Thoracic aorta (tissue), 2 donors: ENCODE data around the gene KMT2B. TPM values are rescaled to one million over a fixed set of nuclear protein-coding genes. Genes with fewer than 3 reads are reported as not detected.

Experiments
- ATAC-seq: fragments of 150-250 bp; one replicate; pipeline ENCODE4 v1.8.0; 2017; ENCODE audit warnings: low read depth; ENCODE audit not compliant: insufficient number of reproducible peaks, low FRiP score
- DNase-seq: peaks from one replicate; pipeline ENCODE4 v3.0.0-alpha.2; 2020; ENCODE audit warnings: low spot score
- H3K27ac ChIP-seq, 2 donors: fragments of 200-600 bp; sonication (generic); 1 replicate in 1 of 2; 2 replicates in 1 of 2; pipeline ENCODE4 v1.5.1; 2016; ENCODE audit warnings: mild to moderate bottlenecking in 2 of 2, moderate library complexity in 2 of 2
- H3K27me3 ChIP-seq: fragments of 200-600 bp; sonication (generic); replicated peaks from 2 replicates; pipeline ENCODE4 v1.6.0; 2016; ENCODE audit warnings: mild to moderate bottlenecking; ENCODE audit not compliant: insufficient read depth
- H3K36me3 ChIP-seq: fragments of 200-600 bp; sonication (generic); one replicate; pipeline ENCODE4 v1.5.1; 2016
- H3K4me1 ChIP-seq, 2 donors: fragments of 200-600 bp; sonication (generic); 1 replicate in 1 of 2; 2 replicates in 1 of 2; pipeline versions ENCODE4 v1.5.1 to v1.6.0; 2016; ENCODE audit warnings: low read depth in 2 of 2, mild to moderate bottlenecking in 1 of 2; ENCODE audit not compliant: control insufficient read depth in 1 of 2
- H3K4me3 ChIP-seq: fragments of 200-600 bp; sonication (generic); 2 replicates; pipeline ENCODE4 v1.5.1; 2016; ENCODE audit warnings: mild to moderate bottlenecking
- H3K9me3 ChIP-seq: fragments of 200-600 bp; sonication (generic); 2 replicates; pipeline ENCODE4 v1.5.1; 2016
- CTCF ChIP-seq: fragments of 200-600 bp; sonication (generic); IDR thresholded peaks from one replicate; pipeline ENCODE4 v1.5.1; 2019; ENCODE audit warnings: antibody characterized with exemption
- total RNA-seq, 2 donors: library from RNA; depleted of rRNA; stranded (reverse); fragments of >200 nt; gene quantifications; one replicate each; pipeline versions ENCODE4 v1.1.0 to v1.2.3, GENCODE V29; 2016

KMT2B gene
- total RNA-seq = 10 to 100 TPM; 26.4 to 31.3 TPM

GRCh38 chr19:35717665-35718344 lies at the start of gene KMT2B:
Gene KMT2B, plus strand, starts transcription at chr19:35718003. Its CDS starts 16 bp downstream, at chr19:35718019.
- Histone ChIP-seq H3K27me3 (no peaks in the 10 kb centered on the region), H3K4me3 (peak within 1 kb of the TSS; percentile 82), H3K9me3 (no peaks in the 10 kb centered on the region), H3K27ac (peak within 1 kb of the TSS; percentile 71 to 74), H3K36me3 (peaks cover 21% of the 10 kb centered on the region), H3K4me1 (peaks cover 16 to 26% of the 10 kb centered on the region in 2 donors)
- ATAC-seq (peak; percentile 58), DNase-seq (no peak)
- TF ChIP-seq CTCF = no peak

GRCh38 chr19:35669566-35669965 lies 48.2 kb upstream of the KMT2B start:
- ATAC-seq = no peak
- no peak for DNase-seq
- H3K27ac ChIP-seq = no peak overlapping the region
- no peak for TF ChIP-seq CTCF
- no peak overlapping the region for H3K4me3 ChIP-seq
- peaks cover 8% of the 10 kb centered on the region for H3K36me3 ChIP-seq
- peaks cover 3% of the 10 kb centered on the region for H3K27me3 ChIP-seq
- H3K4me1 ChIP-seq = peaks cover 0 to 4% of the 10 kb centered on the region in 2 donors
- H3K9me3 ChIP-seq = no peaks in the 10 kb centered on the region

- no peaks in the 10 kb centered on the region for H3K9me3 ChIP-seq
- peaks cover 4% of the 10 kb centered on the region for H3K36me3 ChIP-seq
- DNase-seq (no peak), ATAC-seq (no peak)
- H3K4me3 ChIP-seq = no peak overlapping the region
- peaks cover 3% of the 10 kb centered on the region for H3K27me3 ChIP-seq
- H3K27ac ChIP-seq = no peak overlapping the region
- no peak for TF ChIP-seq CTCF
- H3K4me1 ChIP-seq = peaks cover 0 to 4% of the 10 kb centered on the region in 2 donors
Measured at GRCh38 chr19:35669974-35670373, 47.8 kb upstream of the KMT2B start.

- TF ChIP-seq CTCF = no peak
- H3K9me3 ChIP-seq = no peaks in the 10 kb centered on the region
- H3K4me1 ChIP-seq = peaks cover 0 to 4% of the 10 kb centered on the region in 2 donors
- H3K36me3 ChIP-seq = peaks cover under 1% of the 10 kb centered on the region
- no peak overlapping the region for H3K4me3 ChIP-seq
- H3K27me3 ChIP-seq = peaks cover 3% of the 10 kb centered on the region
- ATAC-seq (no peak), DNase-seq (no peak)
- no peak overlapping the region for H3K27ac ChIP-seq
Measured at GRCh38 chr19:35670686-35671085, 47.1 kb upstream of the KMT2B start.

- Histone ChIP-seq H3K4me3 (no peak overlapping the region), H3K9me3 (no peaks in the 10 kb centered on the region), H3K27ac (no peak overlapping the region), H3K4me1 (peaks cover 0 to 4% of the 10 kb centered on the region in 2 donors), H3K27me3 (peaks cover 3% of the 10 kb centered on the region), H3K36me3 (no peaks in the 10 kb centered on the region)
- TF ChIP-seq CTCF = no peak
- DNase-seq (no peak), ATAC-seq (no peak)
Measured at GRCh38 chr19:35671818-35672217, 46.0 kb upstream of the KMT2B start.
